Right cardiac atrium (tissue), 5 donors: ENCODE results near the gene PARD6G. TPM values are rescaled to one million over a fixed set of nuclear protein-coding genes. Genes with fewer than 3 reads are reported as not detected.
A peak's percentile ranks its signal among the peaks of the same experiment; 100 is the strongest.

Experiments
- ATAC-seq, 2 donors: fragments of 200-7000 bp; cut with Tn5 transposase; one replicate each; pipeline versions ENCODE4 v1.8.0 to v1.9.1; 2020; ENCODE audit warnings: moderate library complexity in 2 of 2, mild to moderate bottlenecking in 1 of 2
- DNase-seq, 3 donors: peaks; one replicate each; pipeline ENCODE4 v3.0.0-alpha.2; 2020
- H3K27ac ChIP-seq: one replicate; pipeline ENCODE4 v1.5.1; 2013; ENCODE audit warnings: mild to moderate bottlenecking, low read length, control low read depth, moderate library complexity
- H3K27me3 ChIP-seq: one replicate; pipeline ENCODE4 v1.6.1; 2013; ENCODE audit not compliant: control insufficient read depth, insufficient read depth
- H3K4me1 ChIP-seq: one replicate; pipeline ENCODE4 v1.6.1; 2013; ENCODE audit warnings: low read length; ENCODE audit not compliant: control insufficient read depth, insufficient read depth
- H3K4me3 ChIP-seq: one replicate; pipeline ENCODE4 v1.5.1; 2013; ENCODE audit warnings: low read length, control low read depth
- H3K9me3 ChIP-seq: one replicate; pipeline ENCODE4 v1.6.1; 2013; ENCODE audit warnings: low read length; ENCODE audit not compliant: control insufficient read depth
- WGBS: extraction: QIAGEN DNeasy Blood & Tissue Kit; methylation state at CpG from one replicate; pipeline ENCODE4 v1.1.7; 2013; 5-methylcytosine and 5-hydroxymethylcytosine counted together
- intact Hi-C, 4 donors: fragments of 100-400 bp; cut with DNase I; formaldehyde crosslinking; loops; one replicate each; pipeline versions ENCODE4 v1.11.0 to v1.14.0; 2022 to 2023
- polyA plus RNA-seq: library from polyadenylated mRNA; stranded (reverse); fragments of 200-250 nt; gene quantifications from one replicate; pipeline ENCODE4 v1.2.3, GENCODE V29; 2013
- total RNA-seq, 4 donors: library from RNA; stranded (reverse); fragmentation: NEBNext Ultra II Directional; extraction: Animal tissue kit (Norgen Biotek cat#: 25700); gene quantifications; one replicate each; pipeline ENCODE4 v1.2.1, GENCODE V29; 2021
- donor health status: healthy with polysubstance abuse.
- donor health status: DM: no; HTN: yes; CAD: no.
- donor health status: DM: no; HTN: no; CAD: no.
- donor health status: DM: no; HTN: yes; CAD: no; lungs with severe emphysema.
- donor health status: DM: yes; HTN: yes; CAD: no.

The PARD6G gene
- total and polyA plus RNA-seq, 5 donors = 2.5 to 5.0 (median 4.4) TPM

DNA sequence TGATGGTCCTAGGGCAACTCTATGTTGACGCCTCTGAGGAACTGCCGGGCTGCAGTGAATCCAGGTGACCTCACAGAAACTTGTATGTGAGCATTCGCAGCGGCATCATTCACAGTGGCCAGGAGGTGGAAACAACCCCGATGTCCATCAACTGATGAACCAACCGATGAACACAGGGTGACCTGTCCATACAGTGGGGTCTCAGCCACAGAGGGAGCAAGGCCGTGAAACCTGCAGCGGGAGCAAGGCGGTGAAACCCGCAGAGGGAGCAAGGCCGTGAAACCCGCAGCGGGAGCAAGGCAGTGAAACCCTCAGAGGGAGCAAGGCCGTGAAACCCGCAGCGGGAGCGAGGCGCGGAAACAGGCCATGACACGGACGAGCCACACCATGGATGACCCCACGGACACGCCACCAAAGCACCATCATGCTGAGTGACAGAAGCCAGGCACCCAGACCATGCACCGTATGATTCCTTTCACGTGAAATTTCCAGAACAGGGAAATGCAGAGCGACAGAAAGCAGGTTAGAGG lies 63.0 kb downstream of the PARD6G start:
- ATAC-seq (no peak), DNase-seq (no peak)
- no peaks in the 10 kb centered on the region for H3K4me1 ChIP-seq
- H3K27me3 ChIP-seq = no peaks in the 10 kb centered on the region
- 97% methylated on average over 26 of the region's 26 CpGs for WGBS
- no peak overlapping the region for H3K4me3 ChIP-seq
- no peak overlapping the region for H3K27ac ChIP-seq
- intact Hi-C loops = no loop called here
- H3K9me3 ChIP-seq = no peaks in the 10 kb centered on the region

DNA sequence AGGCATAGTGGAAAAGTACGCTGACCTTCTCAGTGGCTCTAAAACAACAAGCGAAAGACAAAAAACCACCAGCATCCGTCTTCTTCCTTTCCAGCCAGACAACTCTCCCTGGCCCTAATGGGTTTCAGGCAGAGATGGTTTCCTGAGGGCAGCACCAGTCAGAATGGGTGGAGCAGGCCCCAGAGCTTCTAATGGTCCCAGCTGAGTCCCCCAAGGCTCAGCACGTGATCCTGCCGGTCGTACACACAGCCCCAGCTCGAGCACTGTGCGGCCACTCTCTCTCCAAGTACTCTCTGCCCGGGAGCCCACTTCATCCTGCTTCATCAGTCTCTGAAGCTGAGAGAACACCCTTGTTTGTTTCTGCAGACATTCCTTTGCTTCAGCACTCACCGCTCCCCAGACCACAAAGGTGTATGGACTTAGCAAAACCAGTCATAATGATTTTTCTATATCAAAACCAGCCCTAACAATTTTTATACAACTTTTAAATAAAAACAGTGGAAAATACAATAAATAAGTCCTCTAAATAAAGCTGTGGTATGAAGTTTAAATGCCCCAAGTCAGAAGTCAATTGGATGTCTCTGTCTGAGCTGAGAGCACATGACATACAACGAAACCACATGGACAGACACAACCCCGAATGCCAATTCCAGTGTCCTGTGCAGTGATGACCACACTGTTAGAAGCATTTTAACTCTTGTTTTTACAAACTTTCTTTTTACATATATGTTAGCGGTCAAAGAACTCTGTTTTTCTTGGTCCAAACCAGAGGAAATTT lies 63.9 kb downstream of the PARD6G start:
- no peak for ATAC-seq
- intact Hi-C loops = no loop called here
- H3K27ac ChIP-seq = no peak overlapping the region
- H3K4me3 ChIP-seq = no peak overlapping the region
- H3K9me3 ChIP-seq = no peaks in the 10 kb centered on the region
- H3K27me3 ChIP-seq = no peaks in the 10 kb centered on the region
- H3K4me1 ChIP-seq = no peaks in the 10 kb centered on the region
- no peak for DNase-seq
- WGBS = 78% methylated on average over 13 of the region's 13 CpGs

DNA sequence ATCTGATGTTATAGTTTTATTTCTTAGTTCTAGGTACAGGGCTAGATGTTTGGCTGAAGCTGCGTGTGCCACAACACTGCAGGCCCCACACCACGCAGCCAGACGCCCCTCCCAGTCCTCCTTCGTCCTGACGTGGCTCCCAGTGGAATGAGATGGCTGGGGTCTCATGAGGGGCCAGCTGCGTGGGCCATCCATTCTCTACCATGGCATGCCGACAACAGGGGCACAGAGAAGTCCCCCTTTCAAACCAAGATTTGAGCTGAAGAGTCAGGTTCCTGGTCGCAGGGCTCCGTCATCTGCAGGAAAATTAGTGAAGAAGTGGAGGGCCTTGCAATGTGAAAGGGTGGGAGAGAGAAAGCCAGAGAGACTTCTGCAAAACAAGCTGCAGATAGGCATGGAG lies 64.5 kb downstream of the PARD6G start:
- Histone ChIP-seq H3K27me3 (no peaks in the 10 kb centered on the region), H3K4me1 (no peaks in the 10 kb centered on the region), H3K27ac (no peak overlapping the region), H3K9me3 (no peaks in the 10 kb centered on the region), H3K4me3 (no peak overlapping the region)
- WGBS = 87% methylated on average over 9 of the region's 9 CpGs
- intact Hi-C loops = no loop called here
- ATAC-seq (no peak), DNase-seq (no peak)

DNA sequence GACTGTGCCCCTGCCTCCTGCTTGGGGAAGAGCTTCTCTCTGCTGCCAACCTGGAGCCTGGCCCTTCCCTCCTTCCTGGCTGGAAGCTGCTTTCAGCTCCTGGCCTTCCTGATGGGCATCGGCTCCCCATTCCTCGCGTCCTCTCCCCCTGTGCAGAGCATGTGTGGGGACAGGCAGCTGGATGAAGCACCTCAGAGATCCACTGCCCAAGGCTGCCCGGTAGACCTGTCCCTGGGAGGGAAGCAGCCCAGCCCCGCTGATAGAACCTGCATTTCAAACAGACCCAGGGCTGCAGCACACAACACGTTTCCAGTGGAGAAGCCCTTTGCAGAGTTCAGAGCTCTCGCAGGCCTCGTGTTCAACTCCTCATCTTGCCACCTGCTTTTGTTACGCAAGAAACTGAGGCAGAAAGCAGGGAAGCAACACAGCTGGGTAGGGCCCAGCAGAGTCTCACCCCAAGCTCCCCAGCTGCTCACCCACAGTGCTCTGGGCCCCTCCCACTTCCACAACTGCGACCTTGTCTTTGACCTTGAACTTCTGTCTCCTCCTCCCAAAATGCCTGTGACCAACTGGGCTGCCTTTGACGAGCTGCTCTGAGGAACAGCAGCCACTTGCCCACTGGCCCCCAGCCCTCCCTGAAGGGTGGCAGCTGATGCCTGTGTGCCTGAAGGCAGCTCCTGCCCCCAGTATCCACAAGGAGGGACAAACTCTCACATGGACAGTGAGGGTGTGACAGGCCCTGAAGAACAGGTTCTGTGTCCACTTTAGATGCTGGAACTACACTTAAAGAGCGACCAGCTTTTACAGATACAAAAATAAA lies 65.5 kb downstream of the PARD6G start:
- no peaks in the 10 kb centered on the region for H3K9me3 ChIP-seq
- intact Hi-C loops = no loop called here
- H3K4me3 ChIP-seq = no peak overlapping the region
- no peaks in the 10 kb centered on the region for H3K27me3 ChIP-seq
- 75% methylated on average over 12 of the region's 12 CpGs for WGBS
- ATAC-seq = no peak
- H3K27ac ChIP-seq = no peak overlapping the region
- no peak for DNase-seq
- H3K4me1 ChIP-seq = no peaks in the 10 kb centered on the region

DNA sequence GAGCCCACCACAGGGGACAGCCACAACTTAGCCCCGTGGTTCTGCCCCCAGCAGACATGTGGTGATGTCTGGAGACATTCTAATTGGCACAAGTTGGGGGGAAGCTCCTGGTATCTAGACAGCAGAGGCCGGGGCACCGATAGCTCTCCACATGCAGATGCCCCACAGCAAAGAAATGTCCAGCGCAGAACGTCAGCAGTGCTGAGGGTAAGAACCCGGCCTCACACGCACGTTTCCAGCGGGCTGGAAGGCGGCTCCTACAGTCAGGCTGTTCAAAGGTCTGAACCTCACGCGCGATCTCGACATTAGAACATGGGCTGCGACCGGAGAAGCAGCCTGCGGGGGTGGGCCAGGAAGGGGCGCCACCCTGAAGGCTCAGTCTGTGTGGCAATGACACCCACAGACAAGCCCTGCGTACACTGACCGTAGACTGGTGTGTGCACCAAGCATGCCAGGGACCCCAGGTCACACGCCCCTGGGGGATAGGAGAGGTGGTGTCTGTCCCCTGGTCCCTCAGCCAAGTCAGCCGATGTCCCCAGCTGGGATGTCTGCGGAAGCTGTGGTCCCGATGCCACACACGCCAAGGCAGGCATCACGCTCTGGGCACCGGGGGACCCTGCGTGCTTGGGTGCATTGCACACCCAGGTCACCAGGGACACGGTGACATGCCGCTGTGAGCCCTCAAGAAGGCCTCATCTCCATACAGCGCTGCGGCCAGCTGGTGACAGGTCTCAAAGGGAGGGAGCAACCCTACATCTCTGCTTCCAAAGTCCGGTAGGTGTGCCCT lies 66.3 kb downstream of the PARD6G start:
- intact Hi-C loops = no loop called here
- no peak for ATAC-seq
- no peak for DNase-seq
- WGBS = 94% methylated on average over 33 of the region's 33 CpGs
- Histone ChIP-seq H3K4me3 (no peak overlapping the region), H3K27ac (no peak overlapping the region), H3K27me3 (no peaks in the 10 kb centered on the region), H3K9me3 (no peaks in the 10 kb centered on the region), H3K4me1 (no peaks in the 10 kb centered on the region)

DNA sequence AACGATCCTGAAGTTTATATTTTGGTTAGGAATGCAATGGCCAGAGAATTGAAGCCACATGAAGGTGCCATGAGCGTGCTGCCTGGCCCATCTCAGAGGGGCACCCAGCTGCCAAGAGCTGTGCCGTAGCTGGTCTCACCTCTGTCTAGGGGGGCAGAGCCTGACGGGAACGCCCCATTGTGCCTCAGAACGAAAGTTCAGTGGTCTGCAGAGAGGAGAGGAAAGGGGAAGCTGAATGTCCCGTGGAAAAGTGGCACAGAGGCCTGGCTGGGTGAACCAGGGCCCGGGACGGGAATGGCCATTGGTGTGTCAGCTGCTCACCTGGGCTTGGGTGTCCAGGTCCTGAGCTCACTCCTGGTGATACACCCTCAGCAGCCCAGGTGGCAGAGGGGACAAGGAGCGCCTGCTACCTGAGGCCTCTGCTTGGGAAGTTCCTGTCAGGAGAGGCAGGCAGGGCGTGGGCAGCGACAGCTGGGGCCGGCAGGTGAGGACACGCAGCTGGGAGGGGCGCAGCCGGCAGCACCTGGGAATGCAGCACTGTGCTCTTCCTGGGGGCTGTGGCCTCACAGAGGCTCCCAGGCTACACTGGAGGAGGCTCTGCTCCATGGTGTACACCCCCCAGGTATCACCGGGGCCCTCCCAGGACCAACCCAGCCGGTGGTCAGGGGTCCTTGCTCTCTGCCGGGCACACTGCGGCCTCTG lies 67.3 kb downstream of the PARD6G start:
- H3K4me1 ChIP-seq = no peaks in the 10 kb centered on the region
- no peak for DNase-seq
- 89% methylated on average over 20 of the region's 20 CpGs for WGBS
- peak in 1 of 2 donors; percentile 16 for ATAC-seq
- H3K27me3 ChIP-seq = no peaks in the 10 kb centered on the region
- H3K27ac ChIP-seq = no peak overlapping the region
- H3K4me3 ChIP-seq = no peak overlapping the region
- H3K9me3 ChIP-seq = no peaks in the 10 kb centered on the region
- intact Hi-C loops = no loop called here

DNA sequence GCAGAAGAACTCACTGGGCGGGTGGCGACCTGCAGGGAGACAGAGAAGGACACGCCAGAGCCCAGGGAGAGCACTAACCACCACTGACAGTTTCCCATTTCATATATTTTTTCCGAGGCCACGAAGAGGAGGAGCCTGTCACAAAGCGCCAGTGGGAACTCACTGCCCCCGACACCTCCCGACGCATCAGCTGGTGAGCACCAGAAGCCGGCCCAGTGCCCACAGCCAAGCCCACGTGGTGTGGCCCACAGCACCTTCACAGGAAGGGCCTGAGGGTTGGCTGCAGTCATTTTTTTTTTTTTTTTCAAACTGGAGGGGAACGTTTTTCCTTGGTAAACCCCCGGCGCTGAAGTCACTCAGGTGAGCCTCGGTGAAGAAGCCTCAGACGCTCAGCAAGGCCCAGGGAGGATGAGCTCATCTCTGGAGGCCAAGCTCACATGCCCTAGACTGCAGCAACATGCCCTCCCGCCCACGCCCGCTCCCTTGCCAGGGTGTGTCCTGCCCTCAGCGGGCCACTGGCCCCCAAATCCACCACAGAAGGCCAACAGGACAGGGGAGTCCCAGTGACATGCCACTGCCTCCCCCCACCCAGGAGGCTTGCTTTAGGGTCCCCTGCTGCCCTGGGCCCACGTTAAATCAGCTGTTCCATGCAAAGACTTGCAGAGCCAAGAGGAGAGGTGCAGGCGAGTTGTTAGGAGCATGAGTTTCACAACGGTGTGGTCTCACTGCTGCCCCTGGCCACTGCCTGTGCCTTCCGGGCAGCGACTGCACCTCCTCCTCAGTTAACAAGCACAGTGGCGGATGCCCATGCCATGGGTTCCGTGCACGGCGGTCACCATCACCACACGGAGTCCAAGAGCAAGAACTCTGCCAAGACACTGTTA lies 68.1 kb downstream of the PARD6G start:
- ATAC-seq = no peak
- no peak overlapping the region for H3K4me3 ChIP-seq
- H3K27me3 ChIP-seq = no peaks in the 10 kb centered on the region
- DNase-seq = no peak
- H3K9me3 ChIP-seq = no peaks in the 10 kb centered on the region
- H3K4me1 ChIP-seq = no peaks in the 10 kb centered on the region
- 89% methylated on average over 30 of the region's 30 CpGs for WGBS
- no peak overlapping the region for H3K27ac ChIP-seq
- intact Hi-C loops = no loop called here

DNA sequence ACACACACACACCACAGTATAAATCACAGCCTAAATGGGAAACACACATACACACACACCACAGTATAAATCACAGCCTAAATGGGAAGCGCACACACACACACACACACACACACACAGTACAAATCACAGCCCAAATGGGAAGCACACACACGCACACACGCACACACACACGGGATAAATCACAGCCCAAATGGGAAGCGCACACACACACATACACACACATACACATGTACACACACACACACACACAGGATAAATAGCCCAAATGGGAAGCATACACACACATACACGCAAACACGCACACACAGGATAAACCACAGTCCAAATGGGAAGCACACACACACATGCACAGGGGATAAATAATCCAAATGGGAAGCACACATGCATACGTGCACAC lies 70.2 kb downstream of the PARD6G start:
- H3K27ac ChIP-seq = no peak overlapping the region
- intact Hi-C loops = no loop called here
- 87% methylated on average over 8 of the region's 8 CpGs for WGBS
- no peaks in the 10 kb centered on the region for H3K4me1 ChIP-seq
- no peaks in the 10 kb centered on the region for H3K9me3 ChIP-seq
- no peak for ATAC-seq
- no peaks in the 10 kb centered on the region for H3K27me3 ChIP-seq
- H3K4me3 ChIP-seq = no peak overlapping the region
- DNase-seq = no peak

DNA sequence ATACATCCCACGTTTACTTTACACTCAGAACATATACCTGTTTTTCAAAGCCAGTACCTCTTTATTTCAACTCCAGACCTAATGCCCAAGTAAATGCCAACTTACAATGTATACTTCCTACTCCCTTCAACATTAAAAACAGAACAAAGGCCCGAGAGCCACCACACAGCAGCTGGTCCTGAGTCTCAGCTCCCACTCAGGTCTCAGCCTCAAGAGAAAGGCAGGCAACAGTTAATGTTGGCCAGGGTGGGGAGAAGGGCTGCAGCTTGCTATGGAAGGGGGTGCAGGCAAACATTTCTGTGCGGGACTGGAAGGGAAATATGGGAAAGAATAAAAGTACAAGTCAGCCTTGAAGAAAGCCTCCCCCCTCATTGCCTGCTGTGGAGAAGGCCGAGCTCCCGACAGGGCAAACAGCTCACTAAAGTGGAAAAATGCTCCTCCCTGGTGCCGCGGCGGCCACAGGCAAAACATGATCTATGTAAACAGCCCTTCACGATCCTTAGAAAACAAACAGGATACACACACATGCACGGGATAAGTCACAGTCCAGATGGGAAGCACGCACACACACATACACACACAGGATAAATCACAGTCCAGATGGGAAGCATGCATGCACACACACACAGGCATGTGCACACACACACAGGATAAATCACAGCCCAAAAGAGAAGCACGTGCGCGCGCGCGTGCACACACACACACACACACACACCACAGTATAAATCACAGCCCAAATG lies 70.8 kb downstream of the PARD6G start:
- intact Hi-C loops = no loop called here
- WGBS = 76% methylated on average over 17 of the region's 17 CpGs
- DNase-seq = no peak
- no peak for ATAC-seq
- H3K27me3 ChIP-seq = no peaks in the 10 kb centered on the region
- no peak overlapping the region for H3K4me3 ChIP-seq
- no peaks in the 10 kb centered on the region for H3K9me3 ChIP-seq
- no peak overlapping the region for H3K27ac ChIP-seq
- no peaks in the 10 kb centered on the region for H3K4me1 ChIP-seq
